ENCODE measurements around the gene SLC12A7. TPM values are rescaled to one million over a fixed set of nuclear protein-coding genes. Genes with fewer than 3 reads are reported as not detected.

Gene SLC12A7
- total and polyA plus RNA-seq, 11 donors = 66.3 to 159 (median 128) TPM

- Histone ChIP-seq H3K4me1 (no peaks in the 10 kb centered on the region), H3K36me3 (peaks cover 0 to 67% (median 65%) of the 10 kb centered on the region in 9 donors), H3K27ac (no peak overlapping the region), H3K9me3 (no peaks in the 10 kb centered on the region), H3K27me3 (no peaks in the 10 kb centered on the region), H3K4me3 (no peak overlapping the region)
- 90 to 95% (median 93%) methylated on average over 9 to 18 of the region's 18 CpGs for WGBS, 4 donors
- no peak for TF ChIP-seq POLR2A (IDR thresholded peaks at IDR 0.05)
- TF ChIP-seq CTCF (IDR thresholded peaks at IDR 0.05) = no peak
- ATAC-seq (peak in 1 of 4 donors; percentile 6), DNase-seq (no peak)
- intact Hi-C loops (cut with DNase I) = no loop called here
These were observed 37.6 kb downstream of the SLC12A7 start for GRCh38 chr5:1074226-1074625.

GRCh38 chr5:1073239-1074102 lies 38.4 kb downstream of the SLC12A7 start:
- no peak overlapping the region for H3K27ac ChIP-seq
- H3K36me3 ChIP-seq = peaks cover 0 to 67% (median 65%) of the 10 kb centered on the region in 9 donors
- 89 to 92% (median 90%) methylated on average over 36 to 46 of the region's 46 CpGs for WGBS, 4 donors
- ATAC-seq = no peak
- no peaks in the 10 kb centered on the region for H3K9me3 ChIP-seq
- TF ChIP-seq POLR2A (IDR thresholded peaks at IDR 0.05) (no peak), CTCF (IDR thresholded peaks at IDR 0.05) (no peak)
- H3K27me3 ChIP-seq = no peaks in the 10 kb centered on the region
- intact Hi-C loops (cut with DNase I) = no loop called here
- no peak for DNase-seq
- H3K4me3 ChIP-seq = no peak overlapping the region
- H3K4me1 ChIP-seq = peaks cover 0 to 5% (median 0%) of the 10 kb centered on the region in 12 donors

GRCh38 chr5:1069720-1070088 lies 42.2 kb downstream of the SLC12A7 start:
- intact Hi-C loops (cut with DNase I) = loop anchor here in 1 of 10 donors (10.0 kb wide), 1 partner anchor 65 kb away; no protein-coding TSS in a partner anchor
- WGBS, 4 donors = 85 to 91% (median 86%) methylated on average over 13 to 14 of the region's 15 CpGs
- ATAC-seq (no peak), DNase-seq (peak in 1 of 5 donors; percentile 19)
- Histone ChIP-seq H3K27ac (no peak overlapping the region), H3K36me3 (peaks cover 0 to 59% (median 47%) of the 10 kb centered on the region in 9 donors), H3K27me3 (no peaks in the 10 kb centered on the region), H3K4me3 (no peak overlapping the region), H3K9me3 (no peaks in the 10 kb centered on the region), H3K4me1 (peaks cover 0 to 16% (median 6%) of the 10 kb centered on the region in 12 donors)
- TF ChIP-seq POLR2A (IDR thresholded peaks at IDR 0.05) = no peak
- TF ChIP-seq CTCF (IDR thresholded peaks at IDR 0.05) = no peak

All from heart left ventricle (tissue), 16 donors.